Stomach (tissue), 4 donors: ENCODE measurements around the gene IL1RAPL2.

Source experiments
- CTCF ChIP-seq, 7 experiments: fragments of 450-650 bp in 4 of 7; fragments of 200-600 bp in 3 of 7; sonication (generic) in 3 of 7; IDR thresholded peaks; one replicate each; pipeline ENCODE4 v1.5.1; 2016 to 2019; ENCODE audit warnings: antibody characterized with exemption in 7 of 7, control low read depth in 2 of 7, mild to moderate bottlenecking in 1 of 7
- EP300 ChIP-seq: sonication (generic); formaldehyde crosslinking; IDR thresholded peaks from one replicate; pipeline ENCODE4 v1.6.1; 2017; ENCODE audit warnings: antibody characterized with exemption

- TF ChIP-seq CTCF (IDR thresholded peaks at IDR 0.05) (no peak), EP300 (no peak)
Observed at GRCh38 chrX:104695593-104695992, 129.6 kb downstream of the IL1RAPL2 start.
